8988T (cell line): ENCODE results near the gene FGF14.

Experiments used
- DNase-seq: peaks from one replicate; pipeline ENCODE4 v3.0.0; 2011

The FGF14 gene

GRCh38 chr13:101755228-101755887, 646.5 kb downstream of the FGF14 start:
- DNase-seq = no peak

GRCh38 chr13:101752432-101752831, 649.4 kb downstream of the FGF14 start:
- no peak for DNase-seq

- DNase-seq = no peak
Observed at GRCh38 chr13:101751488-101751887, 650.4 kb downstream of the FGF14 start.

GRCh38 chr13:101749584-101749983, 652.3 kb downstream of the FGF14 start:
- no peak for DNase-seq

GRCh38 chr13:101747039-101747438, 654.8 kb downstream of the FGF14 start:
- no peak for DNase-seq

- no peak for DNase-seq
Observed at GRCh38 chr13:101746513-101746912, 655.3 kb downstream of the FGF14 start.

GRCh38 chr13:101739382-101740178, 662.3 kb downstream of the FGF14 start:
- no peak for DNase-seq

- no peak for DNase-seq
Observed at GRCh38 chr13:101738336-101738735, 663.5 kb downstream of the FGF14 start.

GRCh38 chr13:101736566-101736965, 665.3 kb downstream of the FGF14 start:
- no peak for DNase-seq

GRCh38 chr13:101730420-101731000, 671.3 kb downstream of the FGF14 start:
- no peak for DNase-seq

- DNase-seq = no peak
Observed at GRCh38 chr13:101728615-101729014, 673.2 kb downstream of the FGF14 start.

- DNase-seq = no peak
Observed at GRCh38 chr13:101728021-101728420, 673.8 kb downstream of the FGF14 start.

- DNase-seq = no peak
Observed at GRCh38 chr13:101727118-101727517, 674.7 kb downstream of the FGF14 start.

- no peak for DNase-seq
Observed at GRCh38 chr13:101726681-101727080, 675.2 kb downstream of the FGF14 start.

GRCh38 chr13:101718496-101718895, 683.4 kb downstream of the FGF14 start:
- no peak for DNase-seq

GRCh38 chr13:101717353-101717752, 684.5 kb downstream of the FGF14 start:
- no peak for DNase-seq

- no peak for DNase-seq
Observed at GRCh38 chr13:101714195-101714594, 687.7 kb downstream of the FGF14 start.

- no peak for DNase-seq
Observed at GRCh38 chr13:101712026-101712348, 689.9 kb downstream of the FGF14 start.

- no peak for DNase-seq
Observed at GRCh38 chr13:101711307-101712025, 690.4 kb downstream of the FGF14 start.

GRCh38 chr13:101709952-101710351, 691.9 kb downstream of the FGF14 start:
- no peak for DNase-seq

GRCh38 chr13:101708115-101708514, 693.7 kb downstream of the FGF14 start:
- DNase-seq = no peak

GRCh38 chr13:101707659-101708058, 694.2 kb downstream of the FGF14 start:
- DNase-seq = no peak

- DNase-seq = no peak
Observed at GRCh38 chr13:101706651-101707050, 695.2 kb downstream of the FGF14 start.

GRCh38 chr13:101703838-101704237, 698.0 kb downstream of the FGF14 start:
- DNase-seq = no peak
